H1 (cell line): Measurements from ENCODE around the gene SLFN13.
"Not testable (repeated sequence)": the region's sequence is repeated elsewhere in the genome, so short reads cannot be mapped to it uniquely, and the experiment has no call there.

ENCODE experiments used
- CREB1 ChIP-seq: IDR thresholded peaks from 2 replicates; pipeline ENCODE4 v1.6.1; 2012; ENCODE audit warnings: inconsistent platforms
- EZH2 ChIP-seq: fragments of 200-600 bp; sonication (generic); IDR thresholded peaks from 2 replicates; pipeline ENCODE4 v1.7.1; 2012; ENCODE audit warnings: low read depth, mild to moderate bottlenecking, moderate library complexity, low read length, inconsistent platforms; ENCODE audit not compliant: severe bottlenecking
- GABPA ChIP-seq: IDR thresholded peaks from 2 replicates; pipeline ENCODE4 v1.6.1; 2011; ENCODE audit warnings: mild to moderate bottlenecking, low read length, moderate library complexity, borderline replicate concordance; ENCODE audit not compliant: insufficient read depth
- SIN3A ChIP-seq, 2 experiments: IDR thresholded peaks in 1 of 2; conservative IDR thresholded peaks in 1 of 2; 2 replicates each; pipeline ENCODE4 v1.6.1; 2011 to 2012; ENCODE audit warnings: low read length in 2 of 2, improper control_type of control experiment in 1 of 2, low read depth in 1 of 2, mild to moderate bottlenecking in 1 of 2
- SRF ChIP-seq: IDR thresholded peaks from 2 replicates; pipeline ENCODE4 v1.6.1; 2011; ENCODE audit warnings: mild to moderate bottlenecking, low read depth, low read length, moderate library complexity
- TF ChIP-seq, protein P1 (sequence below), 3 experiments: IDR thresholded peaks; 1 replicate in 2 of 3; 2 replicates in 1 of 3; pipeline versions ENCODE4 v1.5.1 to v1.6.1; 2011; ENCODE audit warnings: low read length in 3 of 3, mild to moderate bottlenecking in 3 of 3, inconsistent platforms in 2 of 3, low read depth in 1 of 3, moderate library complexity in 1 of 3; ENCODE audit not compliant: insufficient read depth in 1 of 3; ENCODE audit errors: control extremely low read depth in 1 of 3
- TF ChIP-seq, protein P2 (sequence below): fragments of 300-600 bp; sonication (generic); IDR thresholded peaks from 2 replicates; pipeline ENCODE4 v1.7.1; 2012; ENCODE audit warnings: low read length, moderate library complexity, mild to moderate bottlenecking, inconsistent platforms; ENCODE audit not compliant: insufficient replicate concordance

DNA sequence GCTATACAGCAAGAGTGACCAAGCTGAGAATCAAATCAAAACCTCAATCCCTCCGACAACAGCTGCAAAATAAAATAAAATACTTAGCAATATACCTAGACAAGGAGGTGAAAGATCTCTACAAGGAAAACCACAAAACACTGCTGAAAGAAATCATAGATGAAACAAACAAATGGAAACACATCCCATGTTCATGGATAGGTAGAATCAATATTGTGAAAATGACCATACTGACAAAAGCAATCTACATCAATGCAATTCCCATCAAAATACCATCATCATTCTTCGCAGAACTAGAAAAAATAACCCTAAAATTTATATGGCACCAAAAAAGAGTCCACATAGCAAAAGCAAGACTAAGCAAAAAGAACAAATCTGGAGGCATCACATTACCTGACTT, 33.9 kb downstream of the SLFN13 start:
- TF ChIP-seq EZH2; GABPA; SIN3A (conservative IDR thresholded peaks at IDR 0.05 in 1 of 2, IDR thresholded peaks at IDR 0.05 in 1 of 2; ENCODE audit: low read depth in 1 of 2, low read length in 2 of 2); CREB1; SRF: not testable (repeated sequence)
- TF ChIP-seq, protein P1, sequence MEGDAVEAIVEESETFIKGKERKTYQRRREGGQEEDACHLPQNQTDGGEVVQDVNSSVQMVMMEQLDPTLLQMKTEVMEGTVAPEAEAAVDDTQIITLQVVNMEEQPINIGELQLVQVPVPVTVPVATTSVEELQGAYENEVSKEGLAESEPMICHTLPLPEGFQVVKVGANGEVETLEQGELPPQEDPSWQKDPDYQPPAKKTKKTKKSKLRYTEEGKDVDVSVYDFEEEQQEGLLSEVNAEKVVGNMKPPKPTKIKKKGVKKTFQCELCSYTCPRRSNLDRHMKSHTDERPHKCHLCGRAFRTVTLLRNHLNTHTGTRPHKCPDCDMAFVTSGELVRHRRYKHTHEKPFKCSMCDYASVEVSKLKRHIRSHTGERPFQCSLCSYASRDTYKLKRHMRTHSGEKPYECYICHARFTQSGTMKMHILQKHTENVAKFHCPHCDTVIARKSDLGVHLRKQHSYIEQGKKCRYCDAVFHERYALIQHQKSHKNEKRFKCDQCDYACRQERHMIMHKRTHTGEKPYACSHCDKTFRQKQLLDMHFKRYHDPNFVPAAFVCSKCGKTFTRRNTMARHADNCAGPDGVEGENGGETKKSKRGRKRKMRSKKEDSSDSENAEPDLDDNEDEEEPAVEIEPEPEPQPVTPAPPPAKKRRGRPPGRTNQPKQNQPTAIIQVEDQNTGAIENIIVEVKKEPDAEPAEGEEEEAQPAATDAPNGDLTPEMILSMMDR (IDR thresholded peaks at IDR 0.05; ENCODE audit: control extremely low read depth in 1 of 3, insufficient read depth in 1 of 3, low read depth in 1 of 3, low read length in 3 of 3): not testable (repeated sequence)
- TF ChIP-seq, protein P2, sequence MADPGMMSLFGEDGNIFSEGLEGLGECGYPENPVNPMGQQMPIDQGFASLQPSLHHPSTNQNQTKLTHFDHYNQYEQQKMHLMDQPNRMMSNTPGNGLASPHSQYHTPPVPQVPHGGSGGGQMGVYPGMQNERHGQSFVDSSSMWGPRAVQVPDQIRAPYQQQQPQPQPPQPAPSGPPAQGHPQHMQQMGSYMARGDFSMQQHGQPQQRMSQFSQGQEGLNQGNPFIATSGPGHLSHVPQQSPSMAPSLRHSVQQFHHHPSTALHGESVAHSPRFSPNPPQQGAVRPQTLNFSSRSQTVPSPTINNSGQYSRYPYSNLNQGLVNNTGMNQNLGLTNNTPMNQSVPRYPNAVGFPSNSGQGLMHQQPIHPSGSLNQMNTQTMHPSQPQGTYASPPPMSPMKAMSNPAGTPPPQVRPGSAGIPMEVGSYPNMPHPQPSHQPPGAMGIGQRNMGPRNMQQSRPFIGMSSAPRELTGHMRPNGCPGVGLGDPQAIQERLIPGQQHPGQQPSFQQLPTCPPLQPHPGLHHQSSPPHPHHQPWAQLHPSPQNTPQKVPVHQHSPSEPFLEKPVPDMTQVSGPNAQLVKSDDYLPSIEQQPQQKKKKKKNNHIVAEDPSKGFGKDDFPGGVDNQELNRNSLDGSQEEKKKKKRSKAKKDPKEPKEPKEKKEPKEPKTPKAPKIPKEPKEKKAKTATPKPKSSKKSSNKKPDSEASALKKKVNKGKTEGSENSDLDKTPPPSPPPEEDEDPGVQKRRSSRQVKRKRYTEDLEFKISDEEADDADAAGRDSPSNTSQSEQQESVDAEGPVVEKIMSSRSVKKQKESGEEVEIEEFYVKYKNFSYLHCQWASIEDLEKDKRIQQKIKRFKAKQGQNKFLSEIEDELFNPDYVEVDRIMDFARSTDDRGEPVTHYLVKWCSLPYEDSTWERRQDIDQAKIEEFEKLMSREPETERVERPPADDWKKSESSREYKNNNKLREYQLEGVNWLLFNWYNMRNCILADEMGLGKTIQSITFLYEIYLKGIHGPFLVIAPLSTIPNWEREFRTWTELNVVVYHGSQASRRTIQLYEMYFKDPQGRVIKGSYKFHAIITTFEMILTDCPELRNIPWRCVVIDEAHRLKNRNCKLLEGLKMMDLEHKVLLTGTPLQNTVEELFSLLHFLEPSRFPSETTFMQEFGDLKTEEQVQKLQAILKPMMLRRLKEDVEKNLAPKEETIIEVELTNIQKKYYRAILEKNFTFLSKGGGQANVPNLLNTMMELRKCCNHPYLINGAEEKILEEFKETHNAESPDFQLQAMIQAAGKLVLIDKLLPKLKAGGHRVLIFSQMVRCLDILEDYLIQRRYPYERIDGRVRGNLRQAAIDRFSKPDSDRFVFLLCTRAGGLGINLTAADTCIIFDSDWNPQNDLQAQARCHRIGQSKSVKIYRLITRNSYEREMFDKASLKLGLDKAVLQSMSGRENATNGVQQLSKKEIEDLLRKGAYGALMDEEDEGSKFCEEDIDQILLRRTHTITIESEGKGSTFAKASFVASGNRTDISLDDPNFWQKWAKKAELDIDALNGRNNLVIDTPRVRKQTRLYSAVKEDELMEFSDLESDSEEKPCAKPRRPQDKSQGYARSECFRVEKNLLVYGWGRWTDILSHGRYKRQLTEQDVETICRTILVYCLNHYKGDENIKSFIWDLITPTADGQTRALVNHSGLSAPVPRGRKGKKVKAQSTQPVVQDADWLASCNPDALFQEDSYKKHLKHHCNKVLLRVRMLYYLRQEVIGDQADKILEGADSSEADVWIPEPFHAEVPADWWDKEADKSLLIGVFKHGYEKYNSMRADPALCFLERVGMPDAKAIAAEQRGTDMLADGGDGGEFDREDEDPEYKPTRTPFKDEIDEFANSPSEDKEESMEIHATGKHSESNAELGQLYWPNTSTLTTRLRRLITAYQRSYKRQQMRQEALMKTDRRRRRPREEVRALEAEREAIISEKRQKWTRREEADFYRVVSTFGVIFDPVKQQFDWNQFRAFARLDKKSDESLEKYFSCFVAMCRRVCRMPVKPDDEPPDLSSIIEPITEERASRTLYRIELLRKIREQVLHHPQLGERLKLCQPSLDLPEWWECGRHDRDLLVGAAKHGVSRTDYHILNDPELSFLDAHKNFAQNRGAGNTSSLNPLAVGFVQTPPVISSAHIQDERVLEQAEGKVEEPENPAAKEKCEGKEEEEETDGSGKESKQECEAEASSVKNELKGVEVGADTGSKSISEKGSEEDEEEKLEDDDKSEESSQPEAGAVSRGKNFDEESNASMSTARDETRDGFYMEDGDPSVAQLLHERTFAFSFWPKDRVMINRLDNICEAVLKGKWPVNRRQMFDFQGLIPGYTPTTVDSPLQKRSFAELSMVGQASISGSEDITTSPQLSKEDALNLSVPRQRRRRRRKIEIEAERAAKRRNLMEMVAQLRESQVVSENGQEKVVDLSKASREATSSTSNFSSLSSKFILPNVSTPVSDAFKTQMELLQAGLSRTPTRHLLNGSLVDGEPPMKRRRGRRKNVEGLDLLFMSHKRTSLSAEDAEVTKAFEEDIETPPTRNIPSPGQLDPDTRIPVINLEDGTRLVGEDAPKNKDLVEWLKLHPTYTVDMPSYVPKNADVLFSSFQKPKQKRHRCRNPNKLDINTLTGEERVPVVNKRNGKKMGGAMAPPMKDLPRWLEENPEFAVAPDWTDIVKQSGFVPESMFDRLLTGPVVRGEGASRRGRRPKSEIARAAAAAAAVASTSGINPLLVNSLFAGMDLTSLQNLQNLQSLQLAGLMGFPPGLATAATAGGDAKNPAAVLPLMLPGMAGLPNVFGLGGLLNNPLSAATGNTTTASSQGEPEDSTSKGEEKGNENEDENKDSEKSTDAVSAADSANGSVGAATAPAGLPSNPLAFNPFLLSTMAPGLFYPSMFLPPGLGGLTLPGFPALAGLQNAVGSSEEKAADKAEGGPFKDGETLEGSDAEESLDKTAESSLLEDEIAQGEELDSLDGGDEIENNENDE: not testable (repeated sequence)
